DMS53 (cell line): Measurements from ENCODE around the gene CGREF1.
"Not testable (repeated sequence)": the region's sequence is repeated elsewhere in the genome, so short reads cannot be mapped to it uniquely, and the experiment has no call there.

Source experiments
- DNase-seq: peaks from one replicate; lab custom pipeline; 2025; lab: John Stamatoyannopoulos, UW

The CGREF1 gene

GRCh38 chr2:27087823-27088410, 31.0 kb downstream of the CGREF1 start:
- no peak for DNase-seq

DNA sequence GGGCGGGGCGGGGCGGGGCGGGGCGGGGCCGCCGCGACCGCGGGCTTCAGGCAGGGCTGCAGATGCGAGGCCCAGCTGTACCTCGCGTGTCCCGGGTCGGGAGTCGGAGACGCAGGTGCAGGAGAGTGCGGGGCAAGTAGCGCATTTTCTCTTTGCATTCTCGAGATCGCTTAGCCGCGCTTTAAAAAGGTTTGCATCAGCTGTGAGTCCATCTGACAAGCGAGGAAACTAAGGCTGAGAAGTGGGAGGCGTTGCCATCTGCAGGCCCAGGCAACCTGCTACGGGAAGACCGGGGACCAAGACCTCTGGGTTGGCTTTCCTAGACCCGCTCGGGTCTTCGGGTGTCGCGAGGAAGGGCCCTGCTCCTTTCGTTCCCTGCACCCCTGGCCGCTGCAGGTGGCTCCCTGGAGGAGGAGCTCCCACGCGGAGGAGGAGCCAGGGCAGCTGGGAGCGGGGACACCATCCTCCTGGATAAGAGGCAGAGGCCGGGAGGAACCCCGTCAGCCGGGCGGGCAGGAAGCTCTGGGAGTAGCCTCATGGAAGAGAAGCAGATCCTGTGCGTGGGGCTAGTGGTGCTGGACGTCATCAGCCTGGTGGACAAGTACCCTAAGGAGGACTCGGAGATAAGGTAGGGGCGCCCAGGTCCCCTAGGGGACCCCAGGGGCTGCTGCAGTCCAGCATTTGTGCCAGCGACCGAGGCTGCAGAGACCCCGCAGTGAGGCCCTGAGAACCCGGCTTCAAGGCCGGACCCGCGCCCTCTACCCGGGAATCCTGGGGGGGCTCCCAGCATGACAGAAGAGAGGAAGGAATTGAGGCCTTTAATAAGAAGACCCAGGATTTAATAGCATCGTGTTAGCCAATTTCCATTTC, 32.0 kb downstream of the CGREF1 start, which contains the start of gene KHK:
KHK (plus strand) TSS at position 49 of the 870 bp plus-strand sequence; CDS start at position 537, 488 bp downstream.
- DNase-seq: peak; percentile 86

- peak; percentile 94 for DNase-seq
Observed at GRCh38 chr2:27086090-27086723, 32.7 kb downstream of the CGREF1 start.

GRCh38 chr2:27085673-27086089, 33.2 kb downstream of the CGREF1 start:
- DNase-seq: peak; percentile 65

- DNase-seq: no peak
Observed at GRCh38 chr2:27085062-27085672, 33.8 kb downstream of the CGREF1 start.

DNA sequence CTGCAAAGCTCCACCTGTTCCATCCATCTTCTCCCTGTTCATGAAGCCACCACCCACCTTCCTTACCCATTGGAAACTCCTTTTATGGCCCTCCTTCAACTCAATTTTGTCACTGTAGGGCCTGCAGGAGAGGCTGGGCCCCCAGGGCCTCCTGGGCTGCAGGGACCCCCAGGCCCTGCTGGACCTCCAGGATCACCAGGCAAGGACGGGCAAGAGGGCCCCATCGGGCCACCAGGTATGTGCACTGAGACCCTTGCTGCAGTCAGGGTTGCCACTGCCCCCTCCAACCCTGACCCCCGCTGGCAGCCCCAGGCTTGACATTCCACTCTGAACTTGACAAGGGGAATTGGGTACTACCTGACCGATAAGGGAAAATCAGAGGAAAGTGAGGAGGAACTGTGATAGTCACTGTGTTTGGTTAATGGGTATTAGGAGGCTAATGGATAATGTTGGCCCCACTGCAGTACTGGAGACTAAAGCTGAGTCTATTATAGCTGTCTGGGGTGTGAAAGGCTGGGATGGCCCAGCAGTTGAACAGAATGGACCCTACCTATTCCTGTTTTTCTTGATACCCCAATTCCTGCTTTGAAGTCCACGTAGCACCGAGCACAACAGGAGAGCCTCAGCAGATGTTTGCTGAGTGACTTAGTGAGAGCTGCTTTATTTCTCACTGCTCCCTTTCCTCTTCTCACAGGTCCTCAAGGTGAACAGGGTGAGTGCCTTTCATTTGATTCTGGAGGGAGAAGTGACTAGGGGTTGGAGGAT, 34.4 kb downstream of the CGREF1 start:
- DNase-seq: no peak

DNA sequence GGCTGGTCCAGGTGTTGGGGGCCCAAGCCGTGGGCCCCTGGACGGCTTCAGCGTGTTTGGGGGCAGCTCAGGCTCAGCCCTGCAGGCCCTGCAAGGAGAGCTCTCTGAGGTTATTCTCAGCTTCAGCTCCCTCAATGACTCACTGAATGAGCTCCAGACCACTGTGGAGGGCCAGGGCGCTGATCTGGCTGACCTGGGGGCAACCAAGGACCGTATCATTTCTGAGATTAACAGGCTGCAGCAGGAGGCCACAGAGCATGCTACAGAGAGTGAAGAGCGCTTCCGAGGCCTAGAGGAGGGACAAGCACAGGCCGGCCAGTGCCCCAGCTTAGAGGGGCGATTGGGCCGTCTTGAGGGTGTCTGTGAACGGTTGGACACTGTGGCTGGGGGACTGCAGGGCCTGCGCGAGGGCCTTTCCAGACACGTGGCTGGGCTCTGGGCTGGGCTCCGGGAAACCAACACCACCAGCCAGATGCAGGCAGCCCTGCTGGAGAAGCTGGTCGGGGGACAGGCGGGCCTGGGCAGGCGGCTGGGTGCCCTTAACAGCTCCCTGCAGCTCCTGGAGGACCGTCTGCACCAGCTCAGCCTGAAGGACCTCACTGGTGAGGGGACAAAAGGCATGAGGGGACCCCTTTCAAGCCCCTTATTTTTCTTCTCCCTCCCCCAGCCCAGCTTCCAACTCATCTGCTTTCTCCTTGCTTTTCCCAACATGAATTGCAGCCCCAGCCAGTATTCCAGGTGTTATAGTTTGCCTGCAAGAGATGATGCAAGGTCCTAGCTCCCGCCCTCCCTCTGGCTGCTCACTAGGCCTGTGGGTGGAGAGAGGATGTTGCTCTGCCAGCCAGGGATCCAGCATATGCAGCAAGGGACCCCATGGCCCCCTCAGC, 35.3 kb downstream of the CGREF1 start:
- DNase-seq: peak; percentile 17

- DNase-seq: no peak
Observed at GRCh38 chr2:27082773-27083409, 36.0 kb downstream of the CGREF1 start.

DNA sequence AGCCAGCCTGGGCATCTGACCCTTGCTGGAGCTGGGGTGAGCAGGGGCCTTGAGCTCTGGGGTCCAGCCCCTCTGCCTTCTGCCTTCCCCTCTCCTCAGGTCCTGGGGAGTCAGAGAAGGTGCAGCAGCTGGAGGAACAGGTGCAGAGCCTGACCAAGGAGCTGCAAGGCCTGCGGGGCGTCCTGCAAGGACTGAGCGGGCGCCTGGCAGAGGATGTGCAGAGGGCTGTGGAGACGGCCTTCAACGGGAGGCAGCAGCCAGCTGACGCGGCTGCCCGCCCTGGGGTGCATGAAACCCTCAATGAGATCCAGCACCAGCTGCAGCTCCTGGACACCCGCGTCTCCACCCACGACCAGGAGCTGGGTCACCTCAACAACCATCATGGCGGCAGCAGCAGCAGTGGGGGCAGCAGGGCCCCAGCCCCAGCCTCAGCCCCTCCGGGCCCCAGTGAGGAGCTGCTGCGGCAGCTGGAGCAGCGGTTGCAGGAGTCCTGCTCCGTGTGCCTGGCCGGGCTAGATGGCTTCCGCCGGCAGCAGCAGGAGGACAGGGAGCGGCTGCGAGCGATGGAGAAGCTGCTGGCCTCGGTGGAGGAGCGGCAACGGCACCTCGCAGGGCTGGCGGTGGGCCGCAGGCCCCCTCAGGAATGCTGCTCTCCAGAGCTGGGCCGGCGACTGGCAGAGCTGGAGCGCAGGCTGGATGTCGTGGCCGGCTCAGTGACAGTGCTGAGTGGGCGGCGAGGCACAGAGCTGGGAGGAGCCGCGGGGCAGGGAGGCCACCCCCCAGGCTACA, 36.8 kb downstream of the CGREF1 start:
- DNase-seq: no peak

DNA sequence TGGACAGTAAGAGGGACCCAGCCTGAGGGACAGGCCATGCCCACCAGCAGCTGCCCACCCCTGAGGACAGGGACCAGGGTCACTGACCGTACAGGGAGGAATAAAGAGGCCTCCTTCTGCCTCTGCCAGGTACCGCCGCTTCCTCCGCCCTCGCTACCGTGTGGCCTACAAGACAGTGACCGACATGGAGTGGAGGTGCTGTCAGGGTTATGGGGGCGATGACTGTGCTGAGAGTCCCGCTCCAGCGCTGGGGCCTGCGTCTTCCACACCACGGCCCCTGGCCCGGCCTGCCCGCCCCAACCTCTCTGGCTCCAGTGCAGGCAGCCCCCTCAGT, 38.4 kb downstream of the CGREF1 start:
- no peak for DNase-seq

DNA sequence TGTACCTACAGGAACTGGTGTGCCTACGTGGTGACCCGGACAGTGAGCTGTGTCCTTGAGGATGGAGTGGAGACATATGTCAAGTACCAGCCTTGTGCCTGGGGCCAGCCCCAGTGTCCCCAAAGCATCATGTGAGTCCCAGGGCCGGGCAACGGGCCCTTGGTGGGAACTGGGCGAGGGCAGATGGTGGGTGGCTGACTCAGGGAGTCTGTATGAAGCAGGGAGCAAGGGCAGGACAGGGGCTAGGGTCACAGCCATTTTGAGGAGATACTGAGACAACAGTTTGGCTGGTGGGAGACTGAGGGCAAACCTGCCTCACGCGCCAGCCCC, 38.8 kb downstream of the CGREF1 start:
- no peak for DNase-seq

GRCh38 chr2:27079233-27080139, 39.4 kb downstream of the CGREF1 start:
- DNase-seq: no peak

GRCh38 chr2:27078267-27079194, 40.4 kb downstream of the CGREF1 start, which contains the start of gene EMILIN1:
Gene EMILIN1, plus strand, starts transcription at chr2:27078615. Its CDS starts 451 bp downstream, at chr2:27079066.
- DNase-seq: no peak

DNA sequence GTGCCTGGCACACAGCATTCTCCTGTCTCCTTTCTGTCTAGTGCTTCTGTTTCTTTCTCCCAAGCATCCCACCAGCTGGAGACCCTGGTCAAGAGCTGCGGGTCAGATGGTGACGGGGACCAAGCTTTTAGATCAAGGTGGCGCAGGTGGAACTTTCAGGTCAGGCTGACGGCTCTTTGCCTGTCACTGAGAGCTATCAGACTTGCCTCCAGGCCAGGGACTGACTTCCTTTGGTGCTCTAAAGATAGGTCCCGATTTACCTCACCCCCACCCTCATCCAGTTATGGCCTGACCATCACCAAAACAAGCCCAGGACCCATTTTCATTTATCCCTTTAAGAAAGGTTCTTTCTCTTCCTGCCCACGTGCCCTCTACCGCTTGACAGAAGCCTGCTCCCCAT, 41.7 kb downstream of the CGREF1 start:
- DNase-seq: no peak

DNA sequence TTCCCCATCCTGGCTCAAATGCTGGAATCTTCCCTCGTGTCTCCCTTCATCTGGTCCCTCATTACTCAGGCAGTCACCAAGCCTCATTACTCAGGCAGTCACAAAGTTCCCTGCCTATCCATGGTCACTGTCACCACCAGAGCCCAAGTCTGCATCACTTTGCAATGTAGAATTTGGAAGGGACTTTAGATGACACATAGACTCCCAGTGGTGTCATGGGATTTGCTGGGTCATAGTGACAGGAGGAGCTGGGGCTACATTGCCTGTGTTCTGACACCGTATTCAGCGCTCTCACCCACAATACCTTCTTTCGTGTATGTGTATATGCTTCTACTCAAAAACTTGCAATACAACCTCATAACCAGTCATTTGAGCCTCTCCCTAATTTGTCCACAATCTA, 42.6 kb downstream of the CGREF1 start:
- DNase-seq: no peak

GRCh38 chr2:27075566-27075871, 43.4 kb downstream of the CGREF1 start:
- not testable (repeated sequence) for DNase-seq

DNA sequence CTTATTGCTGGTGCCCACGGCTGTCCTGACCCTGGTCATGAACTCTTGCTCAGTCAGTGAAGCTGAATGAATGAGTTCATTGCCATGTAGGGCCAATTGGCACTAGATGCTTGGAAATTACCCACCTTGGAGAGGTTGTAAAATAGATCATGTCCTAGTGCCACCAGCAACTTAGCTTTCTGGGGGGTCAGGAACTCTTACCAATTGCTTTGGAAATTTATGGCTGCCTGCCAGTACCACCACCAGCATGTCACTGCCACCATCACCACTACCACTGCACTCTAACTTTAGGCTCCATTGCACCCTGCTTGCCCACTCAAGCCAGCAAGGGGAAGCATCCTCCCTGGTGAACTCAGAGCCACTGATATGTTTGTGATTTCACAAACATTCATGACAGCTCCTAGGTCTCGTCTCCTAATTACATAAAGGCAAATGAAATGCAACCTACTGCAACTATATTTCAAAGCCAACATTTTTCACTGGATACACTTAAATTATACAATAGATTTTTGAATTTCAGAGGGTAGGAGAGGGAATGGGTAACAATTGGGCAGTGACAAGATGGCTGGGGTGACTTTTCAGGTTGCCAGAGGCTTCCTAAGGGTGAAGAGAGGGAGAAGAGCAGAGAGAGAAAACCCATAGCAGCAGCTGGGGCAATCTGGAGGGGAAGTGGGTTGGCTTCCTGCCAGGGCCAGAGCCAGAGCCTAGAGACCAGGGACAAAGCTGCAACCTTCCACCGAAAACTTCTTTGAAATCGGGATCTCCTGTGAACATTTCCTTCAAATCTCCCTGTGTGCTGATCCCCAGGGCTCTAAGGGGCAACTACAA, 44.0 kb downstream of the CGREF1 start:
- DNase-seq: peak; percentile 9
